NCI-H187 (cell line): ENCODE measurements around the gene MYL6.
"Not testable (repeated sequence)": the region's sequence is repeated elsewhere in the genome, so short reads cannot be mapped to it uniquely, and the experiment has no call there.

Source experiments
- DNase-seq, 2 experiments: peaks; one replicate each; lab custom pipeline; 2025; lab: John Stamatoyannopoulos, UW

Gene MYL6

GRCh38 chr12:56156464-56157200, 1.5 kb upstream of the MYL6 start:
- not testable (repeated sequence) for DNase-seq

GRCh38 chr12:56157201-56158028, 744 bp upstream of the MYL6 start:
- peak; percentile 78 to 82 for DNase-seq

GRCh38 chr12:56158926-56159461, 835 bp downstream of the MYL6 start:
- no peak for DNase-seq

GRCh38 chr12:56159482-56160192, 1.5 kb downstream of the MYL6 start:
- DNase-seq: no peak

GRCh38 chr12:56160193-56160763, 2.1 kb downstream of the MYL6 start:
- no peak for DNase-seq

GRCh38 chr12:56160894-56161689, 2.9 kb downstream of the MYL6 start:
- DNase-seq: no peak

- no peak for DNase-seq
Measured at GRCh38 chr12:56161690-56162351, 3.7 kb downstream of the MYL6 start.

- no peak for DNase-seq
Measured at GRCh38 chr12:56162468-56163290, 4.5 kb downstream of the MYL6 start.

- DNase-seq: no peak
Measured at GRCh38 chr12:56163533-56164344, 5.6 kb downstream of the MYL6 start.

GRCh38 chr12:56164345-56164729, 6.2 kb downstream of the MYL6 start:
- no peak for DNase-seq

GRCh38 chr12:56165369-56165768, 7.2 kb downstream of the MYL6 start:
- no peak for DNase-seq

GRCh38 chr12:56169229-56169759, 11.1 kb downstream of the MYL6 start:
- DNase-seq: no peak

- DNase-seq: no peak
Measured at GRCh38 chr12:56172839-56173238, 14.7 kb downstream of the MYL6 start.

- no peak for DNase-seq
Measured at GRCh38 chr12:56178347-56178746, 20.2 kb downstream of the MYL6 start.

- DNase-seq: no peak
Measured at GRCh38 chr12:56186957-56187356, 28.8 kb downstream of the MYL6 start.

- no peak for DNase-seq
Measured at GRCh38 chr12:56188131-56188777, 30.1 kb downstream of the MYL6 start.

GRCh38 chr12:56188778-56189098, 30.6 kb downstream of the MYL6 start:
- no peak for DNase-seq
